ENCODE results near the gene SLC38A2. TPM values are rescaled to one million over a fixed set of nuclear protein-coding genes. Genes with fewer than 3 reads are reported as not detected.

SLC38A2 gene
- total RNA-seq, 1 experiment from 2014 or later: 341 TPM

GRCh38 chr12:46382408-46382963 is 9.9 kb upstream of the SLC38A2 start:
- no peak for DNase-seq (ENCODE audit: low read depth, low spot score)
- in situ Hi-C loops (cut with HindIII; ENCODE audit: low pct_unique_long_range_greater_than_20kb, low sequenced_read_pairs) (no loop called here), intact Hi-C loops (cut with micrococcal nuclease; ENCODE audit: unreplicated experiment) (no loop called here)
- Histone ChIP-seq H3K27me3 (ENCODE audit: control insufficient read depth, insufficient read depth, low read length) (no peaks in the 10 kb centered on the region), H3K9me3 (ENCODE audit: control insufficient read depth, insufficient read depth, low read depth, low read length) (no peaks in the 10 kb centered on the region), H3K4me3 (ENCODE audit: low read depth in 2 of 2, low read length in 2 of 2) (peak overlapping the region; percentile 60 to 72), H3K4me1 (ENCODE audit: control insufficient read depth, insufficient read depth, low read length) (peaks cover 48% of the 10 kb centered on the region), H3K36me3 (ENCODE audit: control insufficient read depth, insufficient read depth, low read length) (no peaks in the 10 kb centered on the region; the same call in 1 of the 2 replicates), H3K27ac (ENCODE audit: low read length) (peak overlapping the region; percentile 95)
- ChIA-PET POLR2A (no interaction called here), CTCF (no interaction called here)
- BruUV-seq (replicated peaks): TSS peak; percentile 91
- TF ChIP-seq, protein P1, sequence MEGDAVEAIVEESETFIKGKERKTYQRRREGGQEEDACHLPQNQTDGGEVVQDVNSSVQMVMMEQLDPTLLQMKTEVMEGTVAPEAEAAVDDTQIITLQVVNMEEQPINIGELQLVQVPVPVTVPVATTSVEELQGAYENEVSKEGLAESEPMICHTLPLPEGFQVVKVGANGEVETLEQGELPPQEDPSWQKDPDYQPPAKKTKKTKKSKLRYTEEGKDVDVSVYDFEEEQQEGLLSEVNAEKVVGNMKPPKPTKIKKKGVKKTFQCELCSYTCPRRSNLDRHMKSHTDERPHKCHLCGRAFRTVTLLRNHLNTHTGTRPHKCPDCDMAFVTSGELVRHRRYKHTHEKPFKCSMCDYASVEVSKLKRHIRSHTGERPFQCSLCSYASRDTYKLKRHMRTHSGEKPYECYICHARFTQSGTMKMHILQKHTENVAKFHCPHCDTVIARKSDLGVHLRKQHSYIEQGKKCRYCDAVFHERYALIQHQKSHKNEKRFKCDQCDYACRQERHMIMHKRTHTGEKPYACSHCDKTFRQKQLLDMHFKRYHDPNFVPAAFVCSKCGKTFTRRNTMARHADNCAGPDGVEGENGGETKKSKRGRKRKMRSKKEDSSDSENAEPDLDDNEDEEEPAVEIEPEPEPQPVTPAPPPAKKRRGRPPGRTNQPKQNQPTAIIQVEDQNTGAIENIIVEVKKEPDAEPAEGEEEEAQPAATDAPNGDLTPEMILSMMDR (IDR thresholded peaks at IDR 0.05): no peak
- TF ChIP-seq POLR2AphosphoS5 (IDR thresholded peaks at IDR 0.05; ENCODE audit: low read depth, low read length) (no peak), SIN3A (IDR thresholded peaks at IDR 0.05; ENCODE audit: borderline replicate concordance, insufficient read depth, low read depth, low read length) (no peak), TCF7L2 (IDR thresholded peaks at IDR 0.05; ENCODE audit: low read depth, low read length) (no peak)
- TF ChIP-seq, protein P2, sequence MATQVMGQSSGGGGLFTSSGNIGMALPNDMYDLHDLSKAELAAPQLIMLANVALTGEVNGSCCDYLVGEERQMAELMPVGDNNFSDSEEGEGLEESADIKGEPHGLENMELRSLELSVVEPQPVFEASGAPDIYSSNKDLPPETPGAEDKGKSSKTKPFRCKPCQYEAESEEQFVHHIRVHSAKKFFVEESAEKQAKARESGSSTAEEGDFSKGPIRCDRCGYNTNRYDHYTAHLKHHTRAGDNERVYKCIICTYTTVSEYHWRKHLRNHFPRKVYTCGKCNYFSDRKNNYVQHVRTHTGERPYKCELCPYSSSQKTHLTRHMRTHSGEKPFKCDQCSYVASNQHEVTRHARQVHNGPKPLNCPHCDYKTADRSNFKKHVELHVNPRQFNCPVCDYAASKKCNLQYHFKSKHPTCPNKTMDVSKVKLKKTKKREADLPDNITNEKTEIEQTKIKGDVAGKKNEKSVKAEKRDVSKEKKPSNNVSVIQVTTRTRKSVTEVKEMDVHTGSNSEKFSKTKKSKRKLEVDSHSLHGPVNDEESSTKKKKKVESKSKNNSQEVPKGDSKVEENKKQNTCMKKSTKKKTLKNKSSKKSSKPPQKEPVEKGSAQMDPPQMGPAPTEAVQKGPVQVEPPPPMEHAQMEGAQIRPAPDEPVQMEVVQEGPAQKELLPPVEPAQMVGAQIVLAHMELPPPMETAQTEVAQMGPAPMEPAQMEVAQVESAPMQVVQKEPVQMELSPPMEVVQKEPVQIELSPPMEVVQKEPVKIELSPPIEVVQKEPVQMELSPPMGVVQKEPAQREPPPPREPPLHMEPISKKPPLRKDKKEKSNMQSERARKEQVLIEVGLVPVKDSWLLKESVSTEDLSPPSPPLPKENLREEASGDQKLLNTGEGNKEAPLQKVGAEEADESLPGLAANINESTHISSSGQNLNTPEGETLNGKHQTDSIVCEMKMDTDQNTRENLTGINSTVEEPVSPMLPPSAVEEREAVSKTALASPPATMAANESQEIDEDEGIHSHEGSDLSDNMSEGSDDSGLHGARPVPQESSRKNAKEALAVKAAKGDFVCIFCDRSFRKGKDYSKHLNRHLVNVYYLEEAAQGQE (IDR thresholded peaks at IDR 0.05; ENCODE audit: insufficient read depth in 1 of 2, low read depth in 2 of 2, low read length in 1 of 2): no peak
- ATAC-seq: no peak

GRCh38 chr12:46380881-46381280 is 8.3 kb upstream of the SLC38A2 start:
- Histone ChIP-seq H3K27ac (ENCODE audit: low read length) (peak overlapping the region; percentile 95; the same call in 1 of the 2 replicates), H3K4me3 (ENCODE audit: low read depth in 2 of 2, low read length in 2 of 2) (no peak overlapping the region), H3K4me1 (ENCODE audit: control insufficient read depth, insufficient read depth, low read length) (peaks cover 37% of the 10 kb centered on the region), H3K36me3 (ENCODE audit: control insufficient read depth, insufficient read depth, low read length) (no peaks in the 10 kb centered on the region; the same call in 1 of the 2 replicates), H3K27me3 (ENCODE audit: control insufficient read depth, insufficient read depth, low read length) (no peaks in the 10 kb centered on the region), H3K9me3 (ENCODE audit: control insufficient read depth, insufficient read depth, low read depth, low read length) (no peaks in the 10 kb centered on the region)
- DNase-seq (ENCODE audit: low read depth, low spot score) (no peak), ATAC-seq (no peak)
- ChIA-PET CTCF (no interaction called here), POLR2A (interaction anchor here (0.9 kb wide), 1 partner anchor 111 kb away, joined by 3 read pairs; no protein-coding TSS in a partner anchor)
- no TSS peak for BruUV-seq (replicated peaks)
- intact Hi-C loops (cut with micrococcal nuclease; ENCODE audit: unreplicated experiment) (no loop called here), in situ Hi-C loops (cut with HindIII; ENCODE audit: low pct_unique_long_range_greater_than_20kb, low sequenced_read_pairs) (no loop called here)
- TF ChIP-seq, protein P2 (IDR thresholded peaks at IDR 0.05; ENCODE audit: insufficient read depth in 1 of 2, low read depth in 2 of 2, low read length in 1 of 2): no peak
- TF ChIP-seq TCF7L2 (IDR thresholded peaks at IDR 0.05; ENCODE audit: low read depth, low read length) (no peak), SIN3A (IDR thresholded peaks at IDR 0.05; ENCODE audit: borderline replicate concordance, insufficient read depth, low read depth, low read length) (no peak), POLR2AphosphoS5 (IDR thresholded peaks at IDR 0.05; ENCODE audit: low read depth, low read length) (no peak)
- TF ChIP-seq, protein P1 (IDR thresholded peaks at IDR 0.05): no peak
